Measurements from ENCODE around the gene WDR33. TPM values are rescaled to one million over a fixed set of nuclear protein-coding genes. Genes with fewer than 3 reads are reported as not detected.

Gene WDR33
- total and polyA plus RNA-seq, 10 of the 15 experiments (the other 5 are each of a cell fraction or from before 2014, with no cell fraction given): 29.2 to 73.8 (median 45.6) TPM

- CTCF ChIA-PET: interaction anchor here (1.4 to 1.9 kb wide), 2 partner anchors 9 to 41 kb away, joined by 3 to 5 read pairs; no protein-coding TSS in a partner anchor
- TF ChIP-seq CREM (IDR thresholded peaks at IDR 0.05; ENCODE audit: low read depth) (no peak), ZBTB33 (IDR thresholded peaks at IDR 0.05) (no peak), ESRRA (IDR thresholded peaks at IDR 0.05; ENCODE audit: low read length) (no peak), PRDM15 (CRISPR knock-in tag; IDR thresholded peaks at IDR 0.05) (no peak), SREBF1 (IDR thresholded peaks at IDR 0.05; ENCODE audit: low read length) (no peak), BCLAF1 (IDR thresholded peaks at IDR 0.05) (no peak), SMAD5 (IDR thresholded peaks at IDR 0.05; ENCODE audit: low read depth) (no peak), CEBPB (IDR thresholded peaks at IDR 0.05; ENCODE audit: borderline replicate concordance in 1 of 2, low read depth in 2 of 2, low read length in 2 of 2) (no peak), STAT3 (IDR thresholded peaks at IDR 0.05; ENCODE audit: low read depth, low read length) (no peak), ZZZ3 (IDR thresholded peaks at IDR 0.05; ENCODE audit: control insufficient read depth, insufficient read length, low read depth) (no peak), BACH1 (IDR thresholded peaks at IDR 0.05; ENCODE audit: borderline replicate concordance) (no peak), ZNF207 (IDR thresholded peaks at IDR 0.05; ENCODE audit: borderline replicate concordance) (no peak), FOXK2 (IDR thresholded peaks at IDR 0.05) (no peak), BHLHE40 (IDR thresholded peaks at IDR 0.05; ENCODE audit: borderline replicate concordance in 1 of 2, low read depth in 2 of 2, low read length in 1 of 2) (no peak), BCL3 (IDR thresholded peaks at IDR 0.05; ENCODE audit: borderline replicate concordance, insufficient read depth, low read depth, low read length, poor library complexity, severe bottlenecking) (no peak)
These were observed 41.4 kb downstream of the WDR33 start for GRCh38 chr2:127769587-127769986.

More at GRCh38 chr2:127769587-127769986, 41.4 kb downstream of the WDR33 start:
- WGBS (ENCODE audit: insufficient coverage, insufficient replicate concordance, low lambda C conversion rate, missing lambda C conversion rate): 85% methylated on average over 2 of the region's 2 CpGs
- H3K4me1 ChIP-seq (ENCODE audit: control insufficient read depth, insufficient read depth, low read length): no peaks in the 10 kb centered on the region; the same call in 1 of the 2 replicates
- H3K9ac ChIP-seq (ENCODE audit: control insufficient read depth, insufficient read depth, low read length): no peak overlapping the region
- intact Hi-C loops (cut with micrococcal nuclease; ENCODE audit: unreplicated experiment) (no loop called here), in situ Hi-C loops (cut with MboI) (no loop called here)
- no peak overlapping the region for H2AFZ ChIP-seq (ENCODE audit: control insufficient read depth, low read depth, low read length)
- peaks cover 20% of the 10 kb centered on the region for H3K79me2 ChIP-seq (ENCODE audit: control insufficient read depth, insufficient read depth, low read length)
- H4K20me1 ChIP-seq (ENCODE audit: control insufficient read depth, insufficient read depth): no peaks in the 10 kb centered on the region; the same call in 1 of the 2 replicates
- no peak for ATAC-seq
- no peaks in the 10 kb centered on the region for H3K9me3 ChIP-seq (replicated peaks; ENCODE audit: control insufficient read depth, insufficient read depth, low read length)
- no peak overlapping the region for H3K4me3 ChIP-seq
- FAIRE-seq: no peak
- ChIA-PET POLR2A (no interaction called here), RAD21 (ENCODE audit: unreplicated experiment) (no interaction called here), SMC1A (ENCODE audit: uncharacterized antibody, unreplicated experiment) (interaction anchor here (0.6 kb wide), 1 partner anchor 249 kb away, joined by 3 read pairs; no protein-coding TSS in a partner anchor)
- no peak overlapping the region for H3K27ac ChIP-seq (ENCODE audit: control insufficient read depth, insufficient read depth)
- H3K36me3 ChIP-seq (ENCODE audit: control insufficient read depth in 2 of 2, insufficient read depth in 2 of 2, low read length in 1 of 2): peaks cover 3 to 27% of the 10 kb centered on the region in 2 experiments
- H3K27me3 ChIP-seq (replicated peaks in 1 of 2; ENCODE audit: control insufficient read depth in 2 of 2, insufficient read depth in 2 of 2, low read length in 1 of 2): no peaks in the 10 kb centered on the region
- DNase-seq (ENCODE audit: low read depth, low spot score): no peak
- no peak overlapping the region for H3K4me2 ChIP-seq (ENCODE audit: control insufficient read depth, insufficient read depth)
- BruUV-seq (replicated peaks): no TSS peak
